WTC11 (cell line): Measurements from ENCODE around the gene TMEM62. TPM values are rescaled to one million over a fixed set of nuclear protein-coding genes. Genes with fewer than 3 reads are reported as not detected.

Experiments
- ATAC-seq: fragments of 200-7000 bp; cut with Tn5 transposase; 2 replicates; pipeline ENCODE4 v1.10.0; 2021; ENCODE audit warnings: mild to moderate bottlenecking, moderate library complexity
- CTCF ChIA-PET: fragments of 300-600 bp; sonication (Branson Sonifier 250); formaldehyde crosslinking; loops from one replicate; lab custom pipeline; 2021; ENCODE audit warnings: antibody characterized with exemption; lab: Charles Lee
- POLR2A ChIA-PET: fragments of 350-600 bp; sonication (Branson Sonifier 250); formaldehyde crosslinking; loops from one replicate; lab custom pipeline; 2021; ENCODE audit warnings: antibody characterized with exemption; lab: Charles Lee
- DNase-seq: peaks from one replicate; pipeline ENCODE4 v3.0.0; 2021; ENCODE audit warnings: low spot score
- H3K27ac Mint-ChIP-seq: 2 replicates; pipeline ENCODE4 v1.8.0; 2021; ENCODE audit warnings: mixed read lengths
- H3K27me3 Mint-ChIP-seq: 2 replicates; pipeline ENCODE4 v1.8.0; 2021; ENCODE audit warnings: low read depth, mild to moderate bottlenecking, moderate library complexity, mixed read lengths
- H3K36me3 Mint-ChIP-seq: 2 replicates; pipeline ENCODE4 v1.8.0; 2021; ENCODE audit warnings: mixed read lengths
- H3K4me1 Mint-ChIP-seq: 2 replicates; pipeline ENCODE4 v1.8.0; 2022; ENCODE audit warnings: mixed read lengths
- H3K4me3 Mint-ChIP-seq: 2 replicates; pipeline ENCODE4 v1.8.0; 2021; ENCODE audit warnings: mild to moderate bottlenecking, moderate library complexity, mixed read lengths
- H3K9me3 Mint-ChIP-seq: 2 replicates; pipeline ENCODE4 v1.8.0; 2021; ENCODE audit warnings: mixed read lengths
- CBFB ChIP-seq: sonication (generic); formaldehyde crosslinking; IDR thresholded peaks from 2 replicates; pipeline ENCODE4 v1.8.1; 2022; ENCODE audit warnings: mild to moderate bottlenecking, low read depth, missing genetic modification reagents
- CTCF ChIP-seq: fragments of 200-600 bp; IDR thresholded peaks from 2 replicates; pipeline ENCODE4 v1.8.0; 2022; ENCODE audit warnings: antibody characterized with exemption
- E2F5 ChIP-seq: sonication (generic); formaldehyde crosslinking; IDR thresholded peaks from 2 replicates; pipeline ENCODE4 v1.8.1; 2022; ENCODE audit warnings: mild to moderate bottlenecking, moderate library complexity, missing genetic modification reagents
- ELF4 ChIP-seq: sonication (generic); formaldehyde crosslinking; IDR thresholded peaks from 2 replicates; pipeline ENCODE4 v1.8.1; 2022; ENCODE audit warnings: low read depth, mild to moderate bottlenecking, moderate library complexity, missing genetic modification reagents
- FOXK1 ChIP-seq: sonication (generic); formaldehyde crosslinking; IDR thresholded peaks from 2 replicates; pipeline ENCODE4 v1.8.0; 2022; ENCODE audit warnings: mild to moderate bottlenecking, moderate library complexity, missing genetic modification reagents
- GABPB1 ChIP-seq: sonication (generic); formaldehyde crosslinking; IDR thresholded peaks from 2 replicates; pipeline ENCODE4 v1.8.1; 2023; ENCODE audit warnings: mild to moderate bottlenecking, missing genetic modification reagents
- KAT7 ChIP-seq: sonication (generic); formaldehyde crosslinking; IDR thresholded peaks from 2 replicates; pipeline ENCODE4 v1.8.1; 2023; ENCODE audit warnings: missing genetic modification reagents, mild to moderate bottlenecking, borderline replicate concordance
- NR3C1 ChIP-seq: sonication (generic); formaldehyde crosslinking; conservative IDR thresholded peaks from 2 replicates; pipeline ENCODE4 v1.8.1; 2023; ENCODE audit warnings: low read depth, mild to moderate bottlenecking, missing genetic modification reagents
- TEAD4 ChIP-seq: sonication (generic); formaldehyde crosslinking; IDR thresholded peaks from 2 replicates; pipeline ENCODE4 v1.8.0; 2022; ENCODE audit warnings: mild to moderate bottlenecking, missing genetic modification reagents
- ZNF671 ChIP-seq: fragments of 250-450 bp; sonication (Bioruptor Pico); IDR thresholded peaks from 2 replicates; pipeline ENCODE4 v1.8.0; 2021; ENCODE audit warnings: mild to moderate bottlenecking
- total RNA-seq: library from RNA; stranded (reverse); gene quantifications from 3 replicates; pipeline ENCODE4 v1.2.3, GENCODE V29; 2021
- TF ChIP-seq, protein P1 (sequence below): sonication (generic); formaldehyde crosslinking; IDR thresholded peaks from 2 replicates; pipeline ENCODE4 v1.8.1; 2023; ENCODE audit warnings: mild to moderate bottlenecking, missing genetic modification reagents
- TF ChIP-seq, protein P2 (sequence below): sonication (generic); formaldehyde crosslinking; IDR thresholded peaks from 2 replicates; pipeline ENCODE4 v1.8.1; 2022; ENCODE audit warnings: low read depth, mild to moderate bottlenecking, moderate library complexity, missing genetic modification reagents, borderline replicate concordance
- TF ChIP-seq, protein P3 (sequence below): sonication (generic); formaldehyde crosslinking; IDR thresholded peaks from 2 replicates; pipeline ENCODE4 v1.8.0; 2022; ENCODE audit warnings: mild to moderate bottlenecking, missing genetic modification reagents
- TF ChIP-seq, protein P4 (sequence below): fragments of 250-450 bp; sonication (Bioruptor Pico); IDR thresholded peaks from 2 replicates; pipeline ENCODE4 v1.9.0; 2021; ENCODE audit warnings: mild to moderate bottlenecking

Gene TMEM62
- total RNA-seq, 1 experiment from 2014 or later: 5.6 TPM

GRCh38 chr15:43218908-43219706, 85.7 kb downstream of the TMEM62 start:
- peak; percentile 96 for ATAC-seq
- peaks cover 8% of the 10 kb centered on the region for H3K4me1 Mint-ChIP-seq

GRCh38 chr15:43219929-43220928, 86.8 kb downstream of the TMEM62 start:
- ATAC-seq (no peak), DNase-seq (no peak)
- Mint-ChIP-seq H3K9me3 (no peaks in the 10 kb centered on the region), H3K4me3 (no peak overlapping the region), H3K36me3 (no peaks in the 10 kb centered on the region), H3K4me1 (peaks cover 5% of the 10 kb centered on the region), H3K27ac (no peak overlapping the region), H3K27me3 (no peaks in the 10 kb centered on the region; the same call in 1 of the 2 replicates)
- ChIA-PET POLR2A (no interaction called here), CTCF (interaction anchor here (0.6 to 2.1 kb wide), 5 partner anchors 12 to 66 kb away, joined by 3 to 28 read pairs (median 6); no protein-coding TSS in a partner anchor)
- TF ChIP-seq E2F5 (CRISPR knock-in tag) (no peak), CTCF (no peak), TEAD4 (CRISPR knock-in tag) (no peak), CBFB (no peak), NR3C1 (CRISPR knock-in tag) (no peak), FOXK1 (no peak), KAT7 (no peak), ZNF671 (CRISPR knock-in tag) (no peak), ELF4 (CRISPR knock-in tag) (no peak)
- TF ChIP-seq, protein P1, sequence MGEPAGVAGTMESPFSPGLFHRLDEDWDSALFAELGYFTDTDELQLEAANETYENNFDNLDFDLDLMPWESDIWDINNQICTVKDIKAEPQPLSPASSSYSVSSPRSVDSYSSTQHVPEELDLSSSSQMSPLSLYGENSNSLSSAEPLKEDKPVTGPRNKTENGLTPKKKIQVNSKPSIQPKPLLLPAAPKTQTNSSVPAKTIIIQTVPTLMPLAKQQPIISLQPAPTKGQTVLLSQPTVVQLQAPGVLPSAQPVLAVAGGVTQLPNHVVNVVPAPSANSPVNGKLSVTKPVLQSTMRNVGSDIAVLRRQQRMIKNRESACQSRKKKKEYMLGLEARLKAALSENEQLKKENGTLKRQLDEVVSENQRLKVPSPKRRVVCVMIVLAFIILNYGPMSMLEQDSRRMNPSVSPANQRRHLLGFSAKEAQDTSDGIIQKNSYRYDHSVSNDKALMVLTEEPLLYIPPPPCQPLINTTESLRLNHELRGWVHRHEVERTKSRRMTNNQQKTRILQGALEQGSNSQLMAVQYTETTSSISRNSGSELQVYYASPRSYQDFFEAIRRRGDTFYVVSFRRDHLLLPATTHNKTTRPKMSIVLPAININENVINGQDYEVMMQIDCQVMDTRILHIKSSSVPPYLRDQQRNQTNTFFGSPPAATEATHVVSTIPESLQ (CRISPR knock-in tag): no peak
- TF ChIP-seq, protein P2, sequence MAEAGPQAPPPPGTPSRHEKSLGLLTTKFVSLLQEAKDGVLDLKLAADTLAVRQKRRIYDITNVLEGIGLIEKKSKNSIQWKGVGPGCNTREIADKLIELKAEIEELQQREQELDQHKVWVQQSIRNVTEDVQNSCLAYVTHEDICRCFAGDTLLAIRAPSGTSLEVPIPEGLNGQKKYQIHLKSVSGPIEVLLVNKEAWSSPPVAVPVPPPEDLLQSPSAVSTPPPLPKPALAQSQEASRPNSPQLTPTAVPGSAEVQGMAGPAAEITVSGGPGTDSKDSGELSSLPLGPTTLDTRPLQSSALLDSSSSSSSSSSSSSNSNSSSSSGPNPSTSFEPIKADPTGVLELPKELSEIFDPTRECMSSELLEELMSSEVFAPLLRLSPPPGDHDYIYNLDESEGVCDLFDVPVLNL (CRISPR knock-in tag): no peak
- TF ChIP-seq, protein P3, sequence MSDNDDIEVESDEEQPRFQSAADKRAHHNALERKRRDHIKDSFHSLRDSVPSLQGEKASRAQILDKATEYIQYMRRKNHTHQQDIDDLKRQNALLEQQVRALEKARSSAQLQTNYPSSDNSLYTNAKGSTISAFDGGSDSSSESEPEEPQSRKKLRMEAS (CRISPR knock-in tag): no peak
- TF ChIP-seq, protein P4, sequence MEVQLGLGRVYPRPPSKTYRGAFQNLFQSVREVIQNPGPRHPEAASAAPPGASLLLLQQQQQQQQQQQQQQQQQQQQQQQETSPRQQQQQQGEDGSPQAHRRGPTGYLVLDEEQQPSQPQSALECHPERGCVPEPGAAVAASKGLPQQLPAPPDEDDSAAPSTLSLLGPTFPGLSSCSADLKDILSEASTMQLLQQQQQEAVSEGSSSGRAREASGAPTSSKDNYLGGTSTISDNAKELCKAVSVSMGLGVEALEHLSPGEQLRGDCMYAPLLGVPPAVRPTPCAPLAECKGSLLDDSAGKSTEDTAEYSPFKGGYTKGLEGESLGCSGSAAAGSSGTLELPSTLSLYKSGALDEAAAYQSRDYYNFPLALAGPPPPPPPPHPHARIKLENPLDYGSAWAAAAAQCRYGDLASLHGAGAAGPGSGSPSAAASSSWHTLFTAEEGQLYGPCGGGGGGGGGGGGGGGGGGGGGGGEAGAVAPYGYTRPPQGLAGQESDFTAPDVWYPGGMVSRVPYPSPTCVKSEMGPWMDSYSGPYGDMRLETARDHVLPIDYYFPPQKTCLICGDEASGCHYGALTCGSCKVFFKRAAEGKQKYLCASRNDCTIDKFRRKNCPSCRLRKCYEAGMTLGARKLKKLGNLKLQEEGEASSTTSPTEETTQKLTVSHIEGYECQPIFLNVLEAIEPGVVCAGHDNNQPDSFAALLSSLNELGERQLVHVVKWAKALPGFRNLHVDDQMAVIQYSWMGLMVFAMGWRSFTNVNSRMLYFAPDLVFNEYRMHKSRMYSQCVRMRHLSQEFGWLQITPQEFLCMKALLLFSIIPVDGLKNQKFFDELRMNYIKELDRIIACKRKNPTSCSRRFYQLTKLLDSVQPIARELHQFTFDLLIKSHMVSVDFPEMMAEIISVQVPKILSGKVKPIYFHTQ: no peak

More at GRCh38 chr15:43218908-43219706, 85.7 kb downstream of the TMEM62 start:
- ChIA-PET CTCF (interaction anchor here (0.6 to 2.1 kb wide), 37 partner anchors 8 to 546 kb away, joined by 3 to 30 read pairs (median 4); partner anchors contain the start of genes CCNDBP1, TGM5, TGM7 and TUBGCP4), POLR2A (interaction anchor here (0.7 kb wide), 1 partner anchor 9 kb away, joined by 3 read pairs; no protein-coding TSS in a partner anchor)
- Mint-ChIP-seq H3K27ac (no peak overlapping the region), H3K9me3 (no peaks in the 10 kb centered on the region), H3K27me3 (no peaks in the 10 kb centered on the region; the same call in 1 of the 2 replicates), H3K4me3 (no peak overlapping the region), H3K36me3 (no peaks in the 10 kb centered on the region)
- TF ChIP-seq GABPB1 (no peak), CTCF (peak; percentile 67)
- DNase-seq: peak; percentile 80
